GM13976 (cell line): ENCODE data around the gene ERCC5.

Experiments used
- DNase-seq: peaks from one replicate; pipeline ENCODE4 v3.0.0; 2012; ENCODE audit warnings: low spot score
- CTCF ChIP-seq: IDR thresholded peaks from 2 replicates; pipeline ENCODE4 v1.5.1; 2012; ENCODE audit warnings: borderline replicate concordance, mild to moderate bottlenecking; ENCODE audit not compliant: insufficient read depth; ENCODE audit errors: extremely low read depth, missing control alignments, control extremely low read depth
- in situ Hi-C: fragments of 300-500 bp; cut with MboI; formaldehyde crosslinking; loops from one replicate; pipeline ENCODE4 v1.12.0; 2022; ENCODE audit warnings: low sequenced_read_pairs, mixed read lengths, inconsistent platforms; ENCODE audit not compliant: unreplicated experiment

ERCC5 gene

DNA sequence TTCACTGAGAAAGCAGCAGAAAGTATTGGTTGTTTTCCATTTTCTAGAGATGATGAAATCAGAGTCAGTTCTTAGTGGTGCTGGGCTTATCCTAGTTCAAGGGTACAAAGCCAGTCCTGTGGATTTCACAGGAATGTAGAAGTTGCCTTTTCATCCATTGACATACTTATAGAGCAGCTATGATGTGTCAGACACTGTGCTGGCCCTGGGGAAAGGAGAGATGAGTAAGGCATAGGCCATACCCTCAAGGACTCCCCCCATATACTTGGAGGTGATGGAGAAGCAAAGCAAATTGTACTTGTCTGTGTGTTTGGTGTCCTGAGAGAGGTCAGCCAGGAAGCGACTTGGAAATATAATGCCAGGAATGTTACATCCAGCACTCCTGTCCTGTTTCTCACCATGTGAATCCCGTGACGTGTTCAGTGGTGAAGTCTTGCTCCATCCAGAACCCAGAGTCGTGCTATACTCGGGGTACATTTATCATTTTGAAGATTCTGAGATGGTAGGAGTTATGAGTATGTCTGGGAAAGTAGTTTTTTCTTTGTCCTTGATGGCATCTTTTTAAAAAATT, 22.6 kb downstream of the ERCC5 start:
- no peak for TF ChIP-seq CTCF
- DNase-seq = no peak
- in situ Hi-C loops = no loop called here

DNA sequence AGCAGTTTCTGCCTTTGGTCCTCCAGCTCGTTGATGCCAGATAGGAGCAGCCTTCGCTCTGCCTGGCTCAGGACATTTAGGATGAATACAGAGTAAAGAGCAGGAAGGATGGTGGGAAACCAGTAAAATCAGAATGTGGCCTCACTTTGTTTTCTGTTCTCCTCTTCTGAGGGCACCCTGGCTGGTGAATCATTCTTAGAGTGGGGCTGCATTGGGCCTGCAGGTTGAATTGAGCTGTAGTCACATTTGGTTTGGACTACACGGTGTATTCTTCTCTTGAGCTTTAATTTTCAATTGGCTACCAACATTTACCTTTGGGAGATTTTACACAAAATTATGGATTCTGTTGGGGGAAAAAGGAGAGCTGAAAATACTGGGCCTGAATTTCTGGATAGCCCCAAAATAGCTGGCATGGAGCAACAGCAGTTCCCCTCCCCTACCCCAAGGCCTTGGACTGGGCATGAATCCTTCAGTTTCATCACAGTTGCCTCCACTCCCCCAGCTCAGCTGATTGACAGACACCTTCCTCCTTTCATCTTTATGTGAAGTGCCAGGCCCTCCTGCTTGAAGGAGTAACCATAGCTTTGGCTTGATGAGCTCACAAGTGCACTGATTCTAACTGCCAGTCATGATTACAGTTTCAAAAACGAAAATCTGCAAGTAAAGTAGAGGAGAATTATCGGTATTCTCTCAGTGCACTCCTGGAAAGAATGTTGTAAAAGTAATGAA, 24.3 kb downstream of the ERCC5 start:
- TF ChIP-seq CTCF = no peak
- in situ Hi-C loops = no loop called here
- no peak for DNase-seq

- peak; percentile 62 for TF ChIP-seq CTCF
- DNase-seq = peak; percentile 70
- in situ Hi-C loops = no loop called here
Measured at GRCh38 chr13:102870677-102871415, 25.0 kb downstream of the ERCC5 start.

GRCh38 chr13:102872131-102872530, 26.3 kb downstream of the ERCC5 start:
- in situ Hi-C loops = no loop called here
- TF ChIP-seq CTCF = no peak
- DNase-seq = no peak

DNA sequence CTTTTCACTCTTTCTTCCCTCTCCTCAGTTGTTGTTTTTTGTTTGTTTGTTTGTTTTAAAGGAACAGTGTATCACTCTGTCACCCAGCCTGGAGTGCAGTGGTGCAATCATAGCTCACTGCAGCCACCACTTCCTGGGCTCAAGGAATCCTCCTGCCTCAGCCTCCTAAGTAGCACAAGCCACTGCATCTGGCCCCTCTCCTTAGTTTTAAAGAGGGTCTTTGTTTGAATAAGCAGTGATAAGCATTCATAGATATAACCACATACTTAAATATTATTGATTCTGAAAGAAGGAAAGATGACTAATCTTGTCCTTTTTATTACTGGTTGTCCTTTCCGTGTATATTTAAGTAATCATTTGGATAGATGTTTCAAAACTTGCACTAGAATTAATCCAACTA, 26.7 kb downstream of the ERCC5 start:
- no peak for TF ChIP-seq CTCF
- DNase-seq = no peak
- in situ Hi-C loops = no loop called here

DNA sequence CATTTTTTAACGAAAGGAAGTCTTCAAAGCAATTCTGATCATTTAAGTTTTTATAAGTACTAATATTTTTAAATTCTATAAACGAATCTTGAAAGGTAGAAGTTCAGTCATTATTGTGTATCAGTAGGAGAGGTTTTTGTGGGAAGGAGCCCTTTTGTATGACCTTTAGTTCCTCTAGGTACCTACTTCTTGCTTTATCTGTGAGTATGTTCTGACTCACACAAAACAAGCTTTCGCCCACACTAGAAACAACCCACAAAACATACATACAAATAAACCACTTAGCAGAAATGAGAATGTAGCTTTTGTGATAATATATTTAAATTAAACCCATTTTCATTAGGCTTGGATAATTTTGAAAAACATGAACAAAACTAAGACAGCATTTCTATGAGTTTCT, 27.8 kb downstream of the ERCC5 start:
- DNase-seq = peak; percentile 51
- TF ChIP-seq CTCF = no peak
- in situ Hi-C loops = no loop called here
